Keratinocyte (primary cell): ENCODE data around the gene USP44. TPM values are rescaled to one million over a fixed set of nuclear protein-coding genes. Genes with fewer than 3 reads are reported as not detected.

Experiments
- DNase-seq: peaks from one replicate; pipeline ENCODE4 v3.0.0-alpha.2; 2011; ENCODE audit warnings: low read depth, missing footprints, low spot score
- FAIRE-seq: peaks from 2 replicates; lab custom pipeline; 2011; peaks lifted over from hg19 to GRCh38; lab: Jason Lieb, UNC
- H2AFZ ChIP-seq: 2 replicates; pipeline ENCODE4 v1.6.0; 2012; ENCODE audit warnings: low read length, control low read depth, inconsistent platforms; ENCODE audit not compliant: control insufficient read depth
- H3K27ac ChIP-seq: 2 replicates; pipeline ENCODE4 v1.5.1; 2011; ENCODE audit warnings: low read length; ENCODE audit not compliant: control insufficient read depth, insufficient read depth
- H3K27me3 ChIP-seq: 3 replicates; pipeline ENCODE4 v1.6.0; 2011; ENCODE audit warnings: low read length; ENCODE audit not compliant: control insufficient read depth, insufficient read depth; ENCODE audit errors: extremely low read depth
- H3K36me3 ChIP-seq, 2 experiments: 2 replicates in 1 of 2; 3 replicates in 1 of 2; pipeline ENCODE4 v1.5.1; 2011; ENCODE audit warnings: low read length in 2 of 2, mild to moderate bottlenecking in 1 of 2; ENCODE audit not compliant: control insufficient read depth in 2 of 2, insufficient read depth in 2 of 2; ENCODE audit errors: extremely low read depth in 1 of 2
- H3K4me1 ChIP-seq: 3 replicates; pipeline ENCODE4 v1.5.1; 2011; ENCODE audit warnings: low read length; ENCODE audit not compliant: control insufficient read depth, insufficient read depth; ENCODE audit errors: extremely low read depth
- H3K4me2 ChIP-seq: 3 replicates; pipeline ENCODE4 v1.6.0; 2011; ENCODE audit warnings: low read depth, low read length; ENCODE audit not compliant: control insufficient read depth, insufficient read depth; ENCODE audit errors: extremely low read depth
- H3K4me3 ChIP-seq, 3 experiments: fragments of 200-600 bp in 1 of 3; sonication (generic) in 1 of 3; 2 replicates in 2 of 3; 3 replicates in 1 of 3; pipeline ENCODE4 v1.5.1; 2011 to 2016; ENCODE audit warnings: low read length in 3 of 3, mild to moderate bottlenecking in 3 of 3, control low read depth in 2 of 3, inconsistent platforms in 1 of 3, low read depth in 1 of 3, mixed read lengths in 1 of 3, mixed run types in 1 of 3, moderate library complexity in 1 of 3; ENCODE audit not compliant: control insufficient read depth in 2 of 3, insufficient read depth in 2 of 3; ENCODE audit errors: extremely low read depth in 1 of 3
- H3K79me2 ChIP-seq: 2 replicates; pipeline ENCODE4 v1.6.0; 2012; ENCODE audit warnings: low read length; ENCODE audit not compliant: control insufficient read depth, insufficient read depth
- H3K9ac ChIP-seq: 3 replicates; pipeline ENCODE4 v1.6.0; 2011; ENCODE audit warnings: low read length; ENCODE audit not compliant: control insufficient read depth, insufficient read depth; ENCODE audit errors: extremely low read depth
- H3K9me1 ChIP-seq: 3 replicates; pipeline ENCODE4 v1.6.0; 2011; ENCODE audit warnings: low read length; ENCODE audit not compliant: control insufficient read depth, insufficient read depth; ENCODE audit errors: extremely low read depth
- H3K9me3 ChIP-seq: 2 replicates; pipeline ENCODE4 v1.5.1; 2012; ENCODE audit warnings: low read depth, low read length; ENCODE audit not compliant: control insufficient read depth
- H4K20me1 ChIP-seq: 3 replicates; pipeline ENCODE4 v1.6.0; 2011; ENCODE audit warnings: low read length; ENCODE audit not compliant: control insufficient read depth, insufficient read depth; ENCODE audit errors: extremely low read depth
- EZH2 ChIP-seq: IDR thresholded peaks from one replicate; pipeline ENCODE4 v1.6.1; 2012; ENCODE audit warnings: inconsistent platforms, mild to moderate bottlenecking, low read length, moderate library complexity
- dilution Hi-C: fragments of 300-500 bp; cut with MboI; formaldehyde crosslinking; loops from one replicate; pipeline ENCODE4 v1.7.0; 2020; ENCODE audit warnings: low sequenced_read_pairs; ENCODE audit not compliant: extremely low pct_ligation_motif_present
- polyA plus RNA-seq, 5 experiments: library from polyadenylated mRNA; depleted of rRNA in 3 of 5; stranded (reverse) in 3 of 5; stranded (forward) in 1 of 5; unstranded in 1 of 5; fragments of >200 nt; gene quantifications; 1 replicate in 1 of 5; 2 replicates in 3 of 5; 3 replicates in 1 of 5; pipeline versions ENCODE4 v1.2.1 to v1.2.3, GENCODE V29; 2011 to 2012; ENCODE audit warnings: missing spikeins in 2 of 5, low read depth in 1 of 5, low replicate concordance in 1 of 5
- TF ChIP-seq, protein P1 (sequence below), 3 experiments: IDR thresholded peaks in 1 of 3; conservative IDR thresholded peaks in 1 of 3; optimal IDR thresholded peaks in 1 of 3; 2 replicates in 2 of 3; 3 replicates in 1 of 3; pipeline versions ENCODE3 to v1.5.1; 2011; ENCODE audit warnings: low read length in 3 of 3, mild to moderate bottlenecking in 3 of 3, moderate library complexity in 2 of 3, control low read depth in 1 of 3, inconsistent platforms in 1 of 3; ENCODE audit not compliant: insufficient read depth in 2 of 3; ENCODE audit errors: extremely low read depth in 1 of 3

Gene USP44
- polyA plus RNA-seq, 1 donor (not counting 4 experiments of a cell fraction or from before 2014, with no cell fraction given): 0.18 TPM

DNA sequence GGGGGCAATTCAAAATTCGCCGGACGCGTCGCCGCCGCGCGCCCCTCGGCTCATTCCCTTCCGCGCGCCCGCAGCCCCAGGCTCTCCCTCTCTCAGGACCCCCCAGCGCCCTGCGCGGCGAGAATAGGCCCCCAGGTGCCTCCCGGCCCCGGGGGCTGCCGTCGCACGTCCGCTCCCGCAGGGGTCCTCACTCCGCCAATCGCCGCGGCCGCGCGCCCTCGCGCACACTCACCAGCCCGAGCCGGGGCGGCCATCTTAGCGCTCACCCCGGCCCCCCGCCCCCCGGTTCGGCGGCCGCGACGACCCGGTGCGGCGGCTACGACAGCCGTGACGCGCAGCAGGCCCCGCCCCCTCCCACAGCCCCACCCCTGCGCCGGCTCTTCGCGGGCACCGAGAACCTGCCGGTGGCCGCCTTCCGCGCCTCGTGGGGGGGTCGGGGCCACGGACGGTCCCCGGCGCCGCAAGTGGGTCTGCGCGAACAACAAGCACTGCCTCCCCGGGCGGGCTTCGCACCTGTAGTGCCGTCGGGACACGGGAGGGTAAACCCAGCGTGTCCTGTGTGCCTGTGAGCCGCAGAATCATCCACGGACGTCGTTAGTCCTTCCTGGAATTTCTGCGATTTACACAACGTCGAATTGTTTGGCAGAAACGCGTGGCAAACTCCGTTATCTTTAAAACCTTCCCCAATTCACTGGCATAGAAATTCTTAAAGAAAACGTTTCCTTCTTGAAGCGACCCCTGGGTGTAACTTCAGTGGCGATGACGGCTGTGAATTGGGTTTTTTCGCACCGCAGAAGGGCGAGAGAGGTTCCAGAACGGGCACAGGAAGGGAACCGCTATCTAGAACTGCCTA lies 2.5 kb downstream of the USP44 start:
- dilution Hi-C loops: no loop called here
- Histone ChIP-seq H3K36me3 (no peaks in the 10 kb centered on the region), H4K20me1 (no peaks in the 10 kb centered on the region), H3K4me1 (peaks cover 5% of the 10 kb centered on the region), H2AFZ (peak overlapping the region; percentile 46), H3K79me2 (no peaks in the 10 kb centered on the region), H3K4me3 (peak overlapping the region; percentile 33 to 53 (median 53)), H3K27ac (no peak overlapping the region), H3K4me2 (peak overlapping the region; percentile 68), H3K9me1 (no peaks in the 10 kb centered on the region), H3K9ac (no peak overlapping the region), H3K27me3 (peaks cover 37% of the 10 kb centered on the region), H3K9me3 (peaks cover 6% of the 10 kb centered on the region)
- DNase-seq (no peak), FAIRE-seq (no peak)
- no peak for TF ChIP-seq EZH2
- TF ChIP-seq, protein P1, sequence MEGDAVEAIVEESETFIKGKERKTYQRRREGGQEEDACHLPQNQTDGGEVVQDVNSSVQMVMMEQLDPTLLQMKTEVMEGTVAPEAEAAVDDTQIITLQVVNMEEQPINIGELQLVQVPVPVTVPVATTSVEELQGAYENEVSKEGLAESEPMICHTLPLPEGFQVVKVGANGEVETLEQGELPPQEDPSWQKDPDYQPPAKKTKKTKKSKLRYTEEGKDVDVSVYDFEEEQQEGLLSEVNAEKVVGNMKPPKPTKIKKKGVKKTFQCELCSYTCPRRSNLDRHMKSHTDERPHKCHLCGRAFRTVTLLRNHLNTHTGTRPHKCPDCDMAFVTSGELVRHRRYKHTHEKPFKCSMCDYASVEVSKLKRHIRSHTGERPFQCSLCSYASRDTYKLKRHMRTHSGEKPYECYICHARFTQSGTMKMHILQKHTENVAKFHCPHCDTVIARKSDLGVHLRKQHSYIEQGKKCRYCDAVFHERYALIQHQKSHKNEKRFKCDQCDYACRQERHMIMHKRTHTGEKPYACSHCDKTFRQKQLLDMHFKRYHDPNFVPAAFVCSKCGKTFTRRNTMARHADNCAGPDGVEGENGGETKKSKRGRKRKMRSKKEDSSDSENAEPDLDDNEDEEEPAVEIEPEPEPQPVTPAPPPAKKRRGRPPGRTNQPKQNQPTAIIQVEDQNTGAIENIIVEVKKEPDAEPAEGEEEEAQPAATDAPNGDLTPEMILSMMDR (optimal IDR thresholded peaks at IDR 0.05 in 1 of 3, IDR thresholded peaks at IDR 0.05 in 1 of 3, conservative IDR thresholded peaks at IDR 0.05 in 1 of 3; ENCODE audit: extremely low read depth in 1 of 3, insufficient read depth in 2 of 3, low read length in 3 of 3): no peak

DNA sequence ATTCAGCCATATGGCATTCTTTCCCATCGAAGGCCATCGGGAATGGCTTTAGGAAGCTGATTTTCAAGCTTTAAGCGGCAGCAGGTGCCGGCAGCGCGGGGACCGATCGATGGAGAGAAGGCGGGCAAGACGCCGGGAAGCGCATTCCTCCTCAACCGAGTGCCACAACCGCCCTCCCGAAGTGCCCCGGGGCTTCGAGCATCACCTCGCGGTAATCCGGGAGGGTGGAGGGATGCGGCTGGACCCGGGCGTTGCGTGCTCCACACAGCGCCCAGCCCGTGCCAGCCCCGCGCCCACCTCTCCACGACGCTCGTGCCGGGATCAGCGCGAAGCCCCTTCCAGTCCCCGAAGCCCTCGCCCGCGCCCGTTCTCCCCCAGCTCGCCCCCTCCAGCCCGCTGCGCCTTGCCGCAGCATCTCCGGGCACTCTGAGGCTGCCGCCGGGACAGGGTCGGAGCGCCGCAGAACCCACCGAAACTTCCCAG lies 3.2 kb downstream of the USP44 start:
- Histone ChIP-seq H3K9ac (no peak overlapping the region), H3K27me3 (peaks cover 37% of the 10 kb centered on the region), H3K4me3 (peak overlapping the region; percentile 33 to 53 (median 53)), H3K9me1 (no peaks in the 10 kb centered on the region), H2AFZ (peak overlapping the region; percentile 45), H3K36me3 (no peaks in the 10 kb centered on the region), H3K79me2 (no peaks in the 10 kb centered on the region), H3K27ac (no peak overlapping the region), H3K4me1 (peaks cover 5% of the 10 kb centered on the region), H4K20me1 (no peaks in the 10 kb centered on the region), H3K9me3 (peaks cover 6% of the 10 kb centered on the region), H3K4me2 (peak overlapping the region; percentile 68)
- TF ChIP-seq EZH2: peak; percentile 99
- TF ChIP-seq, protein P1 (optimal IDR thresholded peaks at IDR 0.05 in 1 of 3, IDR thresholded peaks at IDR 0.05 in 1 of 3, conservative IDR thresholded peaks at IDR 0.05 in 1 of 3; ENCODE audit: extremely low read depth in 1 of 3, insufficient read depth in 2 of 3, low read length in 3 of 3): no peak
- no peak for FAIRE-seq
- DNase-seq: no peak
- dilution Hi-C loops: no loop called here
